GM23248 (cell line): ENCODE results near the gene ZNF226. TPM values are rescaled to one million over a fixed set of nuclear protein-coding genes. Genes with fewer than 3 reads are reported as not detected.
"Not testable (repeated sequence)": the region's sequence is repeated elsewhere in the genome, so short reads cannot be mapped to it uniquely, and the experiment has no call there.

ENCODE experiments used
- DNase-seq: peaks from one replicate; pipeline ENCODE4 v3.0.0-alpha.2; 2015
- H2AFZ ChIP-seq: fragments of 200-600 bp; sonication (generic); 2 replicates; pipeline ENCODE4 v1.6.1; 2016; ENCODE audit warnings: antibody characterized with exemption
- H3F3A ChIP-seq: fragments of 200-600 bp; sonication (generic); 2 replicates; pipeline ENCODE4 v1.6.1; 2016; ENCODE audit warnings: mild to moderate bottlenecking, antibody characterized with exemption, mixed run types; ENCODE audit not compliant: insufficient read depth
- H3K27ac ChIP-seq: fragments of 200-600 bp; sonication (generic); 2 replicates; pipeline ENCODE4 v1.5.1; 2016; ENCODE audit warnings: mild to moderate bottlenecking
- H3K27me3 ChIP-seq: fragments of 200-600 bp; sonication (generic); replicated peaks from 2 replicates; pipeline ENCODE4 v1.6.1; 2016; ENCODE audit warnings: mild to moderate bottlenecking; ENCODE audit not compliant: insufficient read depth
- H3K36me3 ChIP-seq: fragments of 200-600 bp; sonication (generic); 2 replicates; pipeline ENCODE4 v1.6.1; 2016; ENCODE audit warnings: low read depth, mild to moderate bottlenecking
- H3K4me1 ChIP-seq: fragments of 200-600 bp; sonication (generic); 2 replicates; pipeline ENCODE4 v1.6.1; 2016; ENCODE audit warnings: mild to moderate bottlenecking; ENCODE audit not compliant: insufficient read depth
- H3K4me2 ChIP-seq: fragments of 200-600 bp; sonication (generic); one replicate; pipeline ENCODE4 v1.6.1; 2016; ENCODE audit warnings: mild to moderate bottlenecking; ENCODE audit not compliant: unreplicated experiment
- H3K4me3 ChIP-seq: fragments of 200-600 bp; sonication (generic); 2 replicates; pipeline ENCODE4 v1.5.1; 2016; ENCODE audit warnings: mild to moderate bottlenecking
- H3K79me2 ChIP-seq: fragments of 200-600 bp; sonication (generic); 2 replicates; pipeline ENCODE4 v1.6.1; 2016; ENCODE audit warnings: mild to moderate bottlenecking; ENCODE audit not compliant: insufficient read depth
- H3K9ac ChIP-seq: fragments of 200-600 bp; sonication (generic); 2 replicates; pipeline ENCODE4 v1.6.1; 2016; ENCODE audit warnings: mild to moderate bottlenecking
- H3K9me2 ChIP-seq: fragments of 200-600 bp; sonication (generic); 2 replicates; pipeline ENCODE4 v1.6.1; 2016; ENCODE audit warnings: mixed run types, mild to moderate bottlenecking, moderate library complexity; ENCODE audit not compliant: insufficient read depth
- H3K9me3 ChIP-seq: fragments of 200-600 bp; sonication (generic); one replicate; pipeline ENCODE4 v1.6.1; 2017; ENCODE audit warnings: low read depth
- H4K20me1 ChIP-seq: fragments of 200-600 bp; sonication (generic); 2 replicates; pipeline ENCODE4 v1.6.0; 2016; ENCODE audit not compliant: insufficient read depth
- EZH2 ChIP-seq: fragments of 200-600 bp; sonication (generic); IDR thresholded peaks from 2 replicates; pipeline ENCODE4 v1.6.1; 2018; ENCODE audit warnings: antibody characterized with exemption, mild to moderate bottlenecking; ENCODE audit not compliant: insufficient read depth, poor library complexity, severe bottlenecking
- EZH2phosphoT487 ChIP-seq: fragments of 200-600 bp; sonication (generic); IDR thresholded peaks from 2 replicates; pipeline ENCODE4 v1.6.1; 2018; ENCODE audit warnings: antibody characterized with exemption, moderate library complexity, mild to moderate bottlenecking, low read depth; ENCODE audit not compliant: insufficient read depth
- WGBS, 2 experiments: methylation state at CpG; one replicate each; pipeline ENCODE4 v1.1.6; 2015 to 2017; ENCODE audit warnings: low lambda C conversion rate in 2 of 2, low coverage in 1 of 2; ENCODE audit errors: missing lambda C conversion rate in 2 of 2; 5-methylcytosine and 5-hydroxymethylcytosine counted together
- in situ Hi-C: fragments of 300-500 bp; cut with MboI; formaldehyde crosslinking; loops from 2 replicates; pipeline ENCODE4 v1.15.0; 2020
- polyA plus RNA-seq: library from polyadenylated mRNA; unstranded; fragments of >200 nt; fragmentation: Nextera tagmentation; extraction: Ambion mirVana; gene quantifications from 2 replicates; pipeline ENCODE4 v1.2.1, GENCODE V29; 2016
- total RNA-seq: library from RNA; depleted of rRNA; stranded (reverse); fragments of >200 nt; shearing (Covaris generic); gene quantifications from 2 replicates; pipeline ENCODE4 v1.2.3, GENCODE V29; 2014

The ZNF226 gene
- total and polyA plus RNA-seq, 2 experiments from 2014 or later: 30.3 to 32.5 TPM

GRCh38 chr19:44164327-44164672 is 600 bp upstream of the ZNF226 start:
- H3K36me3 ChIP-seq: peaks cover 8% of the 10 kb centered on the region; the same call in 1 of the 2 replicates
- no peaks in the 10 kb centered on the region for H3K9me2 ChIP-seq
- peak overlapping the region; percentile 87 for H3K4me3 ChIP-seq
- peaks cover 14% of the 10 kb centered on the region; the same call in 1 of the 2 replicates for H3F3A ChIP-seq
- H4K20me1 ChIP-seq: no peaks in the 10 kb centered on the region
- WGBS, 2 experiments: 54 to 66% methylated on average over 3 of the region's 3 CpGs
- H3K27ac ChIP-seq: peak overlapping the region; percentile 89
- in situ Hi-C loops: no loop called here
- peaks cover 42% of the 10 kb centered on the region for H3K79me2 ChIP-seq
- DNase-seq: no peak
- H3K4me1 ChIP-seq: peaks cover 4% of the 10 kb centered on the region; the same call in 1 of the 2 replicates
- H2AFZ ChIP-seq: peak overlapping the region; percentile 93
- H3K27me3 ChIP-seq: no peaks in the 10 kb centered on the region
- peak overlapping the region; percentile 91; the same call in 1 of the 2 replicates for H3K9ac ChIP-seq
- H3K9me3 ChIP-seq: no peaks in the 10 kb centered on the region
- peak overlapping the region; percentile 84 for H3K4me2 ChIP-seq
- TF ChIP-seq EZH2 (no peak), EZH2phosphoT487 (no peak)

- H4K20me1 ChIP-seq, H3K4me1 ChIP-seq, in situ Hi-C loops, H3K4me2 ChIP-seq, H3K9me2 ChIP-seq, H3K27me3 ChIP-seq, H3K9ac ChIP-seq, H3K4me3 ChIP-seq, H3F3A ChIP-seq, H3K9me3 ChIP-seq, H3K27ac ChIP-seq, DNase-seq, H2AFZ ChIP-seq: not testable (repeated sequence)
- Histone ChIP-seq H3K36me3 (peaks cover 64% of the 10 kb centered on the region), H3K79me2 (peaks cover 44% of the 10 kb centered on the region)
- 95 to 98% methylated on average over 6 of the region's 6 CpGs for WGBS, 2 experiments
Measured at GRCh38 chr19:44170660-44171059, 5.8 kb downstream of the ZNF226 start.

DNA sequence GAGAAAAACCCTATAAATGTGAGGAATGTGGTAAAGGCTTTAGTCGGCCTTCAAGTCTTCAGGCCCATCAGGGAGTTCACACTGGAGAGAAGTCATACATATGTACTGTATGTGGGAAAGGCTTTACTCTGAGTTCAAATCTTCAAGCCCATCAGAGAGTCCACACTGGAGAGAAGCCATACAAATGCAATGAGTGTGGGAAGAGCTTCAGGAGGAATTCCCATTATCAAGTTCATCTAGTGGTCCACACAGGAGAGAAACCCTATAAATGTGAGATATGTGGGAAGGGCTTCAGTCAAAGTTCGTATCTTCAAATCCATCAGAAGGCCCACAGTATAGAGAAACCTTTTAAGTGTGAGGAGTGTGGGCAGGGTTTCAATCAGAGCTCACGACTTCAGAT is 11.7 kb downstream of the ZNF226 start:
- H3K4me3 ChIP-seq: no peak overlapping the region
- H4K20me1 ChIP-seq: no peaks in the 10 kb centered on the region
- H3K4me1 ChIP-seq: no peaks in the 10 kb centered on the region
- H3K9me3 ChIP-seq: no peaks in the 10 kb centered on the region
- H3K9me2 ChIP-seq: no peaks in the 10 kb centered on the region
- in situ Hi-C loops: no loop called here
- no peak for TF ChIP-seq EZH2
- TF ChIP-seq EZH2phosphoT487: no peak
- H3K4me2 ChIP-seq: no peak overlapping the region
- H3K27ac ChIP-seq: no peak overlapping the region
- no peaks in the 10 kb centered on the region for H3F3A ChIP-seq
- no peaks in the 10 kb centered on the region for H3K27me3 ChIP-seq
- H3K79me2 ChIP-seq: no peaks in the 10 kb centered on the region
- no peak overlapping the region for H3K9ac ChIP-seq
- 96 to 98% methylated on average over 3 of the region's 3 CpGs for WGBS, 2 experiments
- H2AFZ ChIP-seq: no peak overlapping the region
- no peak for DNase-seq
- H3K36me3 ChIP-seq: peaks cover 60% of the 10 kb centered on the region

DNA sequence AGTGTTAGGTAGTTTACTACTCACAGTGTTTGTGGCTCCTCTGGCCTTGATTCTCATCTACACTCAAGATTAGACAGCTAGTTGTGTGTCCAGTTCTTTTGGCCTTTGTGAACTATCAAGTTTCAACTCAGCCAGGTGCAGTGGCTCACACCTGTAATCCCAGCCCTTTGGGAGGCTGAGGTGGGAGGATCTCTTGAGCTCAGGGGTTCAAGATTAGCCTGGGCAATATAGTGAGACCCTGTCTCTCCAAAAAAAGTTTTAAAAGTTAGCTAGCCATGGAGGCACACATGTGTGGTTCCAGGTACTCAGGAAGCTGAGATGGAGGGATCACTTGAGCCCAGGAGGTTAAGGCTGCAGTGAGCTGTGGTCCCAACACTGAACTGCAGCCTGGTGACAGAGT is 16.1 kb downstream of the ZNF226 start:
- H3F3A ChIP-seq: no peaks in the 10 kb centered on the region
- no peaks in the 10 kb centered on the region for H3K27me3 ChIP-seq
- H4K20me1 ChIP-seq: no peaks in the 10 kb centered on the region
- H3K4me3 ChIP-seq: no peak overlapping the region
- no peaks in the 10 kb centered on the region for H3K4me1 ChIP-seq
- TF ChIP-seq EZH2 (no peak), EZH2phosphoT487 (no peak)
- in situ Hi-C loops: no loop called here
- no peak overlapping the region for H2AFZ ChIP-seq
- DNase-seq: no peak
- peaks cover 16% of the 10 kb centered on the region for H3K36me3 ChIP-seq
- no peaks in the 10 kb centered on the region for H3K79me2 ChIP-seq
- no peak overlapping the region for H3K4me2 ChIP-seq
- no peak overlapping the region for H3K27ac ChIP-seq
- no peaks in the 10 kb centered on the region for H3K9me2 ChIP-seq
- H3K9me3 ChIP-seq: no peaks in the 10 kb centered on the region
- H3K9ac ChIP-seq: no peak overlapping the region

DNA sequence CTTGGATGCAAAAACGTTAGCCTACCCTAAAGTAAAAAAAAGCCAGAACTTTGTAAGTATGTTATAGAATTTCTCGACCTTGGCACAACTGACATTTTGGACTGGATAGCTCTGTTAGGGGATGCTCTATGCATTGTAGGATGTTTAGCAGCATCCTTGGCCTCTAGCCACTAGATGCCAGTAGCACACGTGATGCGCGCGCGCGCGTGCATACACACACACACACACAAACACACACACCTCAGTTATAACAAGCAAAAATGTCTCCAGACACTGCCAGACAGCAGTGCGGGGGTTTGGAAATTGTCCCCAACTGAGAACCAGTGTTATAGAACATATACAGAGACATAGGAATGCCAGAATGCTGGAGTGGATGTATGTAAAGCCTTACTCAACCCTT is 17.2 kb downstream of the ZNF226 start:
- Histone ChIP-seq H3K9ac (no peak overlapping the region), H3K79me2 (no peaks in the 10 kb centered on the region), H4K20me1 (no peaks in the 10 kb centered on the region), H3K9me3 (no peaks in the 10 kb centered on the region), H3K4me1 (no peaks in the 10 kb centered on the region), H2AFZ (no peak overlapping the region), H3K4me3 (no peak overlapping the region), H3K36me3 (peaks cover 5% of the 10 kb centered on the region), H3K27ac (no peak overlapping the region), H3K4me2 (no peak overlapping the region), H3F3A (no peaks in the 10 kb centered on the region), H3K27me3 (no peaks in the 10 kb centered on the region), H3K9me2 (no peaks in the 10 kb centered on the region)
- WGBS, 2 experiments: 87 to 88% methylated on average over 10 of the region's 10 CpGs
- no peak for DNase-seq
- TF ChIP-seq EZH2phosphoT487 (no peak), EZH2 (no peak)
- in situ Hi-C loops: no loop called here
